Body of pancreas (tissue), 4 donors: Measurements from ENCODE around the gene METRNL. TPM values are rescaled to one million over a fixed set of nuclear protein-coding genes. Genes with fewer than 3 reads are reported as not detected.

Experiments used
- ATAC-seq: fragments of 150-250 bp; one replicate; pipeline ENCODE4 v1.9.1; 2016
- DNase-seq, 4 donors: peaks; one replicate each; pipeline ENCODE4 v3.0.0-alpha.2; 2019
- H3K27ac ChIP-seq, 4 donors: fragments of 200-600 bp; sonication (generic); 1 replicate in 3 of 4; 2 replicates in 1 of 4; pipeline versions ENCODE4 v1.5.1 to v1.6.1; 2016 to 2019; ENCODE audit warnings: mild to moderate bottlenecking in 1 of 4, mixed read lengths in 1 of 4, moderate library complexity in 1 of 4
- H3K27me3 ChIP-seq, 2 donors: fragments of 200-600 bp; sonication (generic); one replicate each; pipeline ENCODE4 v1.6.0; 2016; ENCODE audit warnings: mild to moderate bottlenecking in 1 of 2
- H3K36me3 ChIP-seq, 2 donors: fragments of 200-600 bp; sonication (generic); replicated peaks in 1 of 2; 2 replicates each; pipeline ENCODE4 v1.5.1; 2016; ENCODE audit warnings: low read depth in 2 of 2; ENCODE audit not compliant: insufficient read depth in 1 of 2
- H3K4me1 ChIP-seq: fragments of 200-600 bp; sonication (generic); one replicate; pipeline ENCODE4 v1.6.0; 2016
- H3K4me3 ChIP-seq, 2 donors: fragments of 200-600 bp; sonication (generic); 1 replicate in 1 of 2; 2 replicates in 1 of 2; pipeline ENCODE4 v1.5.1; 2016 to 2019
- H3K9me3 ChIP-seq, 3 donors: fragments of 200-600 bp; sonication (generic); 1 replicate in 2 of 3; 2 replicates in 1 of 3; pipeline ENCODE4 v1.5.1; 2016
- CTCF ChIP-seq, 7 experiments: fragments of 450-650 bp in 4 of 7; fragments of 200-600 bp in 3 of 7; sonication (generic) in 3 of 7; IDR thresholded peaks; one replicate each; pipeline ENCODE4 v1.5.1; 2016 to 2019; ENCODE audit warnings: antibody characterized with exemption in 7 of 7
- POLR2A ChIP-seq, 3 donors: fragments of 450-650 bp; IDR thresholded peaks; one replicate each; pipeline ENCODE4 v1.6.1; 2016; ENCODE audit warnings: antibody characterized with exemption in 3 of 3, mild to moderate bottlenecking in 2 of 3
- WGBS, 2 donors: methylation state at CpG; one replicate each; pipeline ENCODE4 v1.1.5; 2017; 5-methylcytosine and 5-hydroxymethylcytosine counted together
- intact Hi-C: fragments of 100-400 bp; cut with DNase I; formaldehyde crosslinking; loops from one replicate; pipeline ENCODE4 v1.15.1; 2023
- total RNA-seq, 2 donors: library from RNA; depleted of rRNA; stranded (reverse); fragments of >200 nt; gene quantifications; one replicate each; pipeline ENCODE4 v1.1.0, GENCODE V29; 2016

METRNL gene
- total RNA-seq, 2 donors from 2014 or later = 21.3 to 26.4 TPM

GRCh38 chr17:83099086-83099555, 19.7 kb downstream of the METRNL start:
- Histone ChIP-seq H3K36me3 (peaks cover 0 to 11% of the 10 kb centered on the region in 2 donors), H3K27ac (peak overlapping the region in 3 of 4 donors; percentile 67 to 84 (median 74)), H3K9me3 (no peaks in the 10 kb centered on the region), H3K4me3 (no peak overlapping the region), H3K4me1 (peaks cover 59% of the 10 kb centered on the region), H3K27me3 (no peaks in the 10 kb centered on the region)
- intact Hi-C loops = no loop called here
- TF ChIP-seq POLR2A (IDR thresholded peaks at IDR 0.05) (no peak), CTCF (IDR thresholded peaks at IDR 0.05) (no peak)
- DNase-seq (no peak), ATAC-seq (no peak)
- WGBS, 2 donors = 47% methylated on average over 10 of the region's 12 CpGs; no CpG with 5 or more reads in 1 of the 2 donors

- no peak overlapping the region for H3K4me3 ChIP-seq
- intact Hi-C loops = no loop called here
- peak; percentile 49 for ATAC-seq
- DNase-seq = peak in 3 of 4 donors; percentile 59 to 75 (median 67)
- H3K27me3 ChIP-seq = no peaks in the 10 kb centered on the region
- H3K4me1 ChIP-seq = peaks cover 59% of the 10 kb centered on the region
- no peaks in the 10 kb centered on the region for H3K9me3 ChIP-seq
- H3K36me3 ChIP-seq = peaks cover 0 to 7% of the 10 kb centered on the region in 2 donors
- WGBS, 2 donors = 0 to 9% methylated on average over 8 to 34 of the region's 34 CpGs
- TF ChIP-seq CTCF (IDR thresholded peaks at IDR 0.05) = peak in 1 of 7 experiments; percentile 12
- TF ChIP-seq POLR2A (IDR thresholded peaks at IDR 0.05) = peak in 2 of 3 donors; percentile 10 to 38
- peak overlapping the region; percentile 47 to 84 (median 70) for H3K27ac ChIP-seq
Observed at GRCh38 chr17:83099570-83100181, 20.3 kb downstream of the METRNL start.

- 9 to 11% methylated on average over 17 to 20 of the region's 24 CpGs for WGBS, 2 donors
- peaks cover 59% of the 10 kb centered on the region for H3K4me1 ChIP-seq
Observed at GRCh38 chr17:83100220-83100852, 20.9 kb downstream of the METRNL start.

GRCh38 chr17:83100853-83101391, 21.5 kb downstream of the METRNL start:
- no peak for ATAC-seq
- intact Hi-C loops = no loop called here
- WGBS, 2 donors = 50 to 68% methylated on average over 4 to 21 of the region's 22 CpGs

More at GRCh38 chr17:83100220-83100852, 20.9 kb downstream of the METRNL start:
- TF ChIP-seq POLR2A (IDR thresholded peaks at IDR 0.05) (no peak), CTCF (IDR thresholded peaks at IDR 0.05) (no peak)
- Histone ChIP-seq H3K36me3 (peaks cover 0 to 3% of the 10 kb centered on the region in 2 donors), H3K9me3 (no peaks in the 10 kb centered on the region), H3K27ac (peak overlapping the region; percentile 21 to 84 (median 70)), H3K4me3 (no peak overlapping the region), H3K27me3 (no peaks in the 10 kb centered on the region)
- intact Hi-C loops = no loop called here
- peak; percentile 33 for ATAC-seq
- DNase-seq = peak in 3 of 4 donors; percentile 57 to 63 (median 57)

More at GRCh38 chr17:83100853-83101391, 21.5 kb downstream of the METRNL start:
- H3K36me3 ChIP-seq = no peaks in the 10 kb centered on the region
- no peak for DNase-seq
- H3K4me3 ChIP-seq = no peak overlapping the region
- peak overlapping the region in 2 of 4 donors; percentile 21 to 51 for H3K27ac ChIP-seq
- TF ChIP-seq CTCF (IDR thresholded peaks at IDR 0.05) (no peak), POLR2A (IDR thresholded peaks at IDR 0.05) (no peak)
- no peaks in the 10 kb centered on the region for H3K27me3 ChIP-seq
- peaks cover 59% of the 10 kb centered on the region for H3K4me1 ChIP-seq
- no peaks in the 10 kb centered on the region for H3K9me3 ChIP-seq
